ENCODE results near the gene PKMYT1.
A peak's percentile ranks its signal among the peaks of the same experiment; 100 is the strongest.

The PKMYT1 gene

DNA sequence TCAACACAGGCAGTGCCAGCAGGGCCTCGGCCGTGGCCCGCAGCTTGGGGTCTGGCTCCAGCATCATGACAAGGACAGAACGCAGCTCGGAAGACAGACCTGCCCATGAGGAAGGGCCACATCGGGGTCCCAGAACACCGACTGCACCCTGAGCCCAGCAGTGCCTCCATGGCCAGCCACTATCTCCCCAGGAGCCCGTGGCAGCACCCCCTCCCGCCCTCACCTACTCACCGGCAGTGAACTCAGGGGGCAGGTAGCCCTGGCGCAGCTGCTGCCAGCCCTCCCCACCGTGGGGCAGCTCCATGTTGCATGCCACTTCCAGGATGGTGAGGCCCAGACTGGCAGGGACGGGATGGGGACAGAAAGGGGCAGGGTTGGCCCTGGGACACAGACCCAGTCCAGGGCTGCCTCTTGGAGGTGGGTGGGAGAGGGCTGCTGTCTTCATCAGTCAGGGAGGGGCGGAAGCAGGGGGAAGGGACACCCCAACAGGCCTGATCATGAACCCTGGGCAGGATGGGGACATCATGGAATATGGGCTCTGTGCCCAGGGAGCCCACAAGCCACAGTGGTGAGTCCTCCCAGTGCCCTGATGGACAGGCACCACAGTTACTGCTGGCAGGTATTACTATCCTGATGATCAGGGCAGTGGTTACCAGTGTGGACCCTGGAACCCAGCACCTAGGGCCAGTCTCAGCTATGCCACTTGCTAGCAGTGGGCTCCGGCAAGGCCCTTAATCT lies 5.8 kb downstream of the PKMYT1 start:
- no peak overlapping the region for H3K4me3 ChIP-seq (replicated peaks; ENCODE audit: insufficient read depth, low read length)
- no peak overlapping the region for H3K27ac ChIP-seq (replicated peaks)
- TF ChIP-seq POLR2AphosphoS5 (IDR thresholded peaks at IDR 0.05; ENCODE audit: low read depth), result peak; percentile 66
- no peak for TF ChIP-seq CTCF (IDR thresholded peaks at IDR 0.05; ENCODE audit: insufficient read depth, low read length)
- no peak for TF ChIP-seq REST (IDR thresholded peaks at IDR 0.05; ENCODE audit: insufficient replicate concordance, low read depth)
- no peak for DNase-seq (ENCODE audit: low read depth in 1 of 2, low spot score in 1 of 2)
- H3K27me3 ChIP-seq (ENCODE audit: insufficient read depth, poor library complexity, severe bottlenecking), result no peaks in the 10 kb centered on the region

DNA sequence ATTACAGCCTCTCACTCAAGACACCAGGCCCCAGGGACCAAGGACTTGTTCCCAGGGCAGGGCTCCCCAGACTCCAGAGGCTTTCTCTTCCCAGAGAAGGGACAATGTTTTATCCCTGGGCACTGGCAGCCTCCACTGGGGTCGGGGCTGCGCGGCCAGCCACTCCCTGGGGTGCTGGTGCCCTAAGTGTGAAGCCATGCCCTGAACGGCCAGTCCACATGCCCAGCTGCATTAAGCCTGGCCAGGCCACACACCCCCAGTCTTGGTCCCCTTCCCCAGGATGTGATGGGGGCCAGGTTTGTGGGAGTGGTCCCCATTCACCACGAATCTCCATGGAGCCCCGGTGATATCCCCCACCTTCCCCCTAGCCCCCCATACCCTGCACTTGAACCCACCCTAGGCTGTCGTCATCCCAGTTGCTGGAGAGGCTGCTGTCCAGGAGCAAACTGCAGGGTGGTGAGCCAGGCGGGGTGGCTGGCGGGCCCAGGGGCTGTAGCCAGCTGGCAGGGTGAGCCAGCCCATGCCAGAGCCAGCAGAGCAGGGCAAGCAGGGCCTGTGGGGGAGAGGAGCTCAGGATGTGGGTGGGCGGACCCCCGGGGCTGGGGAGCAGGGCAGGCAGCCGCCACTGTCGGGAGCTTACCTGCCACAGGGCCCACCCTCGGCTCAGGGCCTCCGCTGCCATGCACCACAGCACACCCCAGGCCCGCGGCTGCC lies 6.5 kb downstream of the PKMYT1 start:
- Histone ChIP-seq H3K27ac (replicated peaks) (no peak overlapping the region), H3K27me3 (ENCODE audit: insufficient read depth, poor library complexity, severe bottlenecking) (no peaks in the 10 kb centered on the region), H3K4me3 (replicated peaks; ENCODE audit: insufficient read depth, low read length) (no peak overlapping the region)
- TF ChIP-seq SPI1 (IDR thresholded peaks at IDR 0.05; ENCODE audit: borderline replicate concordance, low read depth) (no peak), POLR2AphosphoS5 (IDR thresholded peaks at IDR 0.05; ENCODE audit: low read depth) (no peak), REST (IDR thresholded peaks at IDR 0.05; ENCODE audit: insufficient replicate concordance, low read depth) (no peak), GABPA (IDR thresholded peaks at IDR 0.05; ENCODE audit: low read depth) (no peak), CTCF (IDR thresholded peaks at IDR 0.05; ENCODE audit: insufficient read depth, low read length) (no peak)
- no peak for DNase-seq (ENCODE audit: low read depth in 1 of 2, low spot score in 1 of 2)

- TF ChIP-seq POLR2AphosphoS5 (IDR thresholded peaks at IDR 0.05; ENCODE audit: low read depth), result peak; percentile 68; the same call in 1 of the 2 replicates
- TF ChIP-seq CTCF (IDR thresholded peaks at IDR 0.05; ENCODE audit: insufficient read depth, low read length), result no peak
- H3K27me3 ChIP-seq (ENCODE audit: insufficient read depth, poor library complexity, severe bottlenecking), result no peaks in the 10 kb centered on the region
- H3K27ac ChIP-seq (replicated peaks), result no peak overlapping the region
- DNase-seq (ENCODE audit: low read depth in 1 of 2, low spot score in 1 of 2), result no peak
- H3K4me3 ChIP-seq (replicated peaks; ENCODE audit: insufficient read depth, low read length), result no peak overlapping the region
Observed at GRCh38 chr16:2973093-2973492, 7.2 kb downstream of the PKMYT1 start.

Data from HL-60 (cell line).